ENCODE data around the gene MAP7D2. TPM values are rescaled to one million over a fixed set of nuclear protein-coding genes. Genes with fewer than 3 reads are reported as not detected.

MAP7D2 gene
- total RNA-seq, 1 donor from 2014 or later: 0.69 TPM

DNA sequence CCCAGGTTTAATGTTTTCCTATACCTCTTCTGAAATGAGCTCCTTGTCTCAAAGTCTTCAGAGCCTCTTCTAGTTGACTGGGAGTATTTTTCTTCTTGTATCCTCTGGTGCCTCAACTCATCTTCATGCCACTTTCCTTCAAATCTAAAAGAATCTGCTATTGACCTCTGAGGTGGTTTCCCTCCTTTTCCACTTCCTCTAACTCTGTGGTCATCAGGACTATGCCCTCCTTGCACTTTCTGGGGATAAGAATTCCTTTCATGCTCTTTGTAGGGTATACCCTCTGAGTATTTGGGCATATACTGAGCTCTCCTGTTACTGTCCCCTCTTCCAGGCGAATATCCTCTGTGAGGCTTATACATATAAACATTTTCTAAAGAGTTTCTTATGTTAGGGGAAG is 150.7 kb downstream of the MAP7D2 start:
- no peak for DNase-seq

DNA sequence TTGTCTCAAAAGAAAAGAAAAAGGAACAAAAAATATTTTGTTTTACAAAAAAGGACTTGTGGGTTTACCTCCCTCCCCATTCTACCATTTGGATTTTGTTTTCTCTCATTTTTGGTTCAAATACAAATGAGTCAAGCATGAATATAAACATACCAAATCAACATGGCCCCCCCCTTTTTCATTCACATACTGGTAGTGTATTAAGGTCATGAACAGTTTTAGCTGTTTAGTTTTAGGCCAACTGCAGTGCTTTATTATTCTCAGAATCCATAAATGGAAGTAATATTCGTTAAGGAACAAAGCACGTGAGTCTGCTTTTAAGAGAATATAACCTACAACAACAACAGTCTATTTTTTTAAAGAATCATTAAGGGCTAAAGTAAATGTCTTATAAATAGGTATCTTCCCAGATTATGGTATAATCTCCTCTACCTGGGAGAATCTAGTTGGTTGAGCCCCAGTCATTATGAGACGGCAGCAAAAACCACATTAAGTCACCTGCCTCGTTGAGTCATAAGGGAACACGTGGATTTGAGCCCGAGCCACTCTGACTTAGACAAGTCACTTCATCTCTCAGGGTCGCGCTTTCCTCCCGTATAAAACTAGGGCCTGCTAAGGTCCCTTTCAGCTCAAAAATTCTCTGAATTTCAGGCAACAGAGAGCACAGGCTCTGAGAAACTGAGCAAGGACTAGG is 152.5 kb downstream of the MAP7D2 start:
- no peak for DNase-seq

- no peak for DNase-seq
Measured at GRCh38 chrX:19960913-19961312, 155.8 kb downstream of the MAP7D2 start.

DNA sequence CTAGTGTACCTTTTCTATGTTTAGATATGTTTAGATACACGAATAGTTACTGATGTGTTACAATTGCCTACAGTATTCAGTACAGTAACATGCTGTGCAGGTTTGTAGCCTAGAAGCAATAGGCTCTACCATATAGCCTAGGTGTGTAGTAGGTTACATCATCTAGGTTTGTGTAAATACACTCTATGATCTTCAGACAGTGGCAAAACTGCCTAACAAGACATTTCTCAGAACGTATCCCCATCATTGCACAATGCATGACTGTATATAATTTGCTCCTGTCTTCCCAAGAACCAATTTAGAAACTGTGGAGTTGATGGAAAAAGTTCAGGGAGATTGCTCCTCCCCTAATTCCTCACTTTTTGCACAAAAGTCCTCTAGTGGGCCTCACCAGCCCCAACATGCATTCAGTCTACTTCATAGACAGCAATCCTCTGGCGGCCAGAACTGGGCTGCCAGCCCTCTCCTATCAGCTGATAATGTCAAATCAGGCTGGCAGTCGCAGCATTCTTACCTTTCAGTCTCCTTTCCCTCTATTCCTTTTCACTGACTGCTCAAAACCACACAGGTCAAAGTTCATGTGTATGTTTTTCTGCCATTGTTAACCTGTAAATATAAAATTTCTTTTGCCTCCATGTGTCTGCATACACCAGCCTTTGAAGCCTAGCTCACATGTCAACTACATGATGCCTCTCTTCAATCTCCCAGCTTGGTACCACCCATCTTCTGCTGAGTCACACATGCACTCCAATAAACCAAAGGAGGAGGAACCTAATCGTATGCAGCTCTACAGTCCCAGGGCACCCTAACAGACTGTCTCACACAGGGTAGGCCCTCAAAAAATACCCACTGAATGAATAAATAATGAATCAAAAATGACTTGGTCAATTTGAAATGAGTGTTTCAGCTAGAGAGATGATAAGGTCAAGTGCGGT is 157.9 kb downstream of the MAP7D2 start:
- DNase-seq: no peak

DNA sequence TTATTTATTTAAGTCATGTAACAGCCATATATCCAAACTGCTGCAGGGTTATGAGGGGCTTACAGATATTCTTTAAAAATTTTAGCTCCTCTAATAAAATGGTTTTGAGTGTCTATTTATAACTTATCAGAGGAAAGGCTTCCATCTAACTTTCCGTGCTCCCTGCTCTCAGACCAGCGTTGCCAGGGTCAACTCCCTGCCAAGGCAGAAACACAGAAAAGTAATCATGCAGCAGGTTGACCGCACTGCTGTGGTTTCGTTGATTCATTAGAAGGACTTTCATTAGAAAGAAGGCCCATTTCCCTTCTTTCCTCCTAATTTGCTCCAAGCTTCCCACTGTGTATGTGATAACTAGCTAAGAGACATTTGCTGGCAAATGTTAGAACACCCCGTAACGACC is 159.8 kb downstream of the MAP7D2 start:
- no peak for DNase-seq

Small RNAs within 50 kb of the gene (small RNA-seq; reads per million reads assigned to genes)
- gene MIR23C (ENCODE audit: low replicate concordance): 2.3 reads per million, percentile 87 among the genes with 10 or more reads in this experiment
- gene RF00019 (ENCODE audit: low replicate concordance): not detected
- 30.0 reads per million, percentile 94 among the genes with 10 or more reads in this experiment for gene RF00493 (ENCODE audit: low replicate concordance)
- gene RF00494 (ENCODE audit: low replicate concordance): not detected

Other genes with a start within 250 kb of the MAP7D2 start
- gene SH3KBP1, start 229.3 kb downstream of the MAP7D2 start, total RNA-seq: 19.6 TPM
- gene BCLAF3, start 125.8 kb downstream of the MAP7D2 start, total RNA-seq: 11.1 TPM
- gene EIF1AX, start 24.9 kb upstream of the MAP7D2 start, total RNA-seq: 44.1 TPM
- 37.8 TPM for gene RPS6KA3, start 150.0 kb upstream of the MAP7D2 start, total RNA-seq

All from skin of body (tissue), 3 donors.